Measurements from ENCODE around the gene HTN3. TPM values are rescaled to one million over a fixed set of nuclear protein-coding genes. Genes with fewer than 3 reads are reported as not detected.

Gene HTN3
- not detected in 5 replicates for total RNA-seq (2022; extraction: Qiagen RNA extraction)

GRCh38 chr4:70028159-70028558 is at the start of gene HTN3:
Gene HTN3 (plus strand): TSS chr4:70028459. CDS start chr4:70030741, 2,282 bp downstream.

GRCh38 chr4:69995526-69996016 is 32.7 kb upstream of the HTN3 start, which contains the start of gene STATH:
Gene STATH (plus strand): TSS chr4:69995966. CDS start chr4:69998438, 2,472 bp downstream.

DNA sequence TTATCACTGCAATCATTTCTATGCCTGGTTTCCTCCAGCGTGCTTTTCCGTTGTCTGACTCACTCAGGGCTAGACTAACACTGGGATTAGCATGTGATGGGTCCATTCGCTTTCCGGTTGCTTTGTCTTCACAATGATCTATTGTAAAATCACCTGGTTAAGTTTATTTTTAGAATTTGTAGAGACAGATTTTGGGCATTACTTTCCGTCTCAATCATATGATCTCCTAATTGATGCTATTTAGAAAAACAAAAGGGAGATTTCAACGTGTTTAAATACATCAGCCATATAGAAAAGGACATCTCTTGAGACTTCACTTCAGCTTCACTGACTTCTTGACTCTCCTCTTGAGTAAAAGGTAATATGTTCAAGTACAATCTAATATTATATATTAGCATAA is 21.9 kb downstream of the HTN3 start, which contains the start of gene HTN1:
TSS of gene HTN1 (plus strand) at position 301 of the 400 bp plus-strand sequence. CDS start 2,639 bp downstream, outside the sequence.

Other genes with a start within 250 kb of the HTN3 start
- gene SULT1E1, start 168.3 kb upstream of the HTN3 start, total RNA-seq (2022; extraction: Qiagen RNA extraction): not detected in 5 replicates
- not detected in 5 replicates for gene CSN1S1, start 97.4 kb upstream of the HTN3 start, total RNA-seq (2022; extraction: Qiagen RNA extraction)
- not detected in 5 replicates for gene CSN2, start 62.7 kb upstream of the HTN3 start, total RNA-seq (2022; extraction: Qiagen RNA extraction)
- gene STATH, start 32.5 kb upstream of the HTN3 start, total RNA-seq (2022; extraction: Qiagen RNA extraction): not detected in 5 replicates
- gene HTN1, start 22.0 kb downstream of the HTN3 start, total RNA-seq (2022; extraction: Qiagen RNA extraction): not detected in 5 replicates
- not detected in 5 replicates for gene PRR27, start 125.8 kb downstream of the HTN3 start, total RNA-seq (2022; extraction: Qiagen RNA extraction)
- gene ODAM, start 167.3 kb downstream of the HTN3 start, total RNA-seq (2022; extraction: Qiagen RNA extraction): not detected in 5 replicates
- not detected in 5 replicates for gene FDCSP, start 197.7 kb downstream of the HTN3 start, total RNA-seq (2022; extraction: Qiagen RNA extraction)
- not detected in 5 replicates for gene CSN3, start 214.1 kb downstream of the HTN3 start, total RNA-seq (2022; extraction: Qiagen RNA extraction)